Tibial artery (tissue), 4 donors: ENCODE results near the gene TPK1.

ENCODE experiments used
- DNase-seq, 2 donors: peaks; one replicate each; pipeline ENCODE4 v3.0.0-alpha.2; 2019
- H3K27ac ChIP-seq, 2 donors: fragments of 200-600 bp; sonication (generic) in 1 of 2; 1 replicate in 1 of 2; 2 replicates in 1 of 2; pipeline ENCODE4 v1.5.1; 2018 to 2019; ENCODE audit warnings: mild to moderate bottlenecking in 1 of 2
- H3K27me3 ChIP-seq, 2 donors: fragments of 200-600 bp; sonication (generic) in 1 of 2; one replicate each; pipeline versions ENCODE4 v1.5.1 to v1.6.0; 2016 to 2019
- H3K36me3 ChIP-seq, 3 donors: fragments of 200-600 bp; sonication (generic) in 2 of 3; one replicate each; pipeline ENCODE4 v1.5.1; 2016 to 2019; ENCODE audit warnings: mild to moderate bottlenecking in 2 of 3
- H3K4me1 ChIP-seq, 4 donors: fragments of 200-600 bp; sonication (generic) in 2 of 4; 1 replicate in 3 of 4; 2 replicates in 1 of 4; pipeline ENCODE4 v1.5.1; 2016 to 2019
- H3K4me3 ChIP-seq, 2 donors: fragments of 200-600 bp; sonication (generic) in 1 of 2; 1 replicate in 1 of 2; 2 replicates in 1 of 2; pipeline ENCODE4 v1.5.1; 2018 to 2019; ENCODE audit warnings: mild to moderate bottlenecking in 2 of 2
- H3K9me3 ChIP-seq, 3 donors: fragments of 200-600 bp; sonication (generic) in 1 of 3; one replicate each; pipeline ENCODE4 v1.5.1; 2016 to 2019
- intact Hi-C: fragments of 100-400 bp; cut with DNase I; formaldehyde crosslinking; loops from one replicate; pipeline ENCODE4 v1.15.0; 2023; ENCODE audit warnings: low total_unique reads
- TF ChIP-seq, protein P1 (sequence below), 2 experiments: fragments of 200-600 bp in 1 of 2; fragments of 450-650 bp in 1 of 2; IDR thresholded peaks; one replicate each; pipeline ENCODE4 v1.5.1; 2017 to 2019; ENCODE audit warnings: antibody characterized with exemption in 2 of 2, mild to moderate bottlenecking in 1 of 2, moderate library complexity in 1 of 2

The TPK1 gene

DNA sequence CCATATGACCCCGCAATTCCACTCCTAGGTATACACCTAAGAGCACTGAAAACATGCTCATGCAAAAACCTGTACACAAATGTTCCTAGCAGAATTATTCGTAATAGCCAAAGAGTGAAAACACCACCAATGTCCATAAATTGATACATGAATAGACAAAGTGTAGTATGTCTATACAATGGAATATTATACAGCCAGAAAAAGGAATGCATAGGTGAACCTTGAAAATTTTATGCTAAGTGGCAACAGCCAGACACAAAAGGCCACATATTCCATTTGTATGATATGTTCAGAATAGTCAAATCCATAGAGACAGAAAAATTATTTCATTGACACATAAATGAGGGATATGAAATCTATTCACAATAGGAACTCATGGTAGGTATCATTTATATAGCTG is 351.4 kb downstream of the TPK1 start:
- Histone ChIP-seq H3K36me3 (no peaks in the 10 kb centered on the region), H3K27me3 (no peaks in the 10 kb centered on the region), H3K4me3 (no peak overlapping the region), H3K9me3 (no peaks in the 10 kb centered on the region), H3K27ac (no peak overlapping the region), H3K4me1 (peaks cover 0 to 4% (median 2%) of the 10 kb centered on the region in 4 donors)
- TF ChIP-seq, protein P1, sequence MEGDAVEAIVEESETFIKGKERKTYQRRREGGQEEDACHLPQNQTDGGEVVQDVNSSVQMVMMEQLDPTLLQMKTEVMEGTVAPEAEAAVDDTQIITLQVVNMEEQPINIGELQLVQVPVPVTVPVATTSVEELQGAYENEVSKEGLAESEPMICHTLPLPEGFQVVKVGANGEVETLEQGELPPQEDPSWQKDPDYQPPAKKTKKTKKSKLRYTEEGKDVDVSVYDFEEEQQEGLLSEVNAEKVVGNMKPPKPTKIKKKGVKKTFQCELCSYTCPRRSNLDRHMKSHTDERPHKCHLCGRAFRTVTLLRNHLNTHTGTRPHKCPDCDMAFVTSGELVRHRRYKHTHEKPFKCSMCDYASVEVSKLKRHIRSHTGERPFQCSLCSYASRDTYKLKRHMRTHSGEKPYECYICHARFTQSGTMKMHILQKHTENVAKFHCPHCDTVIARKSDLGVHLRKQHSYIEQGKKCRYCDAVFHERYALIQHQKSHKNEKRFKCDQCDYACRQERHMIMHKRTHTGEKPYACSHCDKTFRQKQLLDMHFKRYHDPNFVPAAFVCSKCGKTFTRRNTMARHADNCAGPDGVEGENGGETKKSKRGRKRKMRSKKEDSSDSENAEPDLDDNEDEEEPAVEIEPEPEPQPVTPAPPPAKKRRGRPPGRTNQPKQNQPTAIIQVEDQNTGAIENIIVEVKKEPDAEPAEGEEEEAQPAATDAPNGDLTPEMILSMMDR (IDR thresholded peaks at IDR 0.05) = no peak
- intact Hi-C loops = no loop called here
- DNase-seq = no peak

GRCh38 chr7:144483189-144483588 is 352.7 kb downstream of the TPK1 start:
- Histone ChIP-seq H3K9me3 (no peaks in the 10 kb centered on the region), H3K4me1 (peaks cover 0 to 4% (median 2%) of the 10 kb centered on the region in 4 donors), H3K27me3 (no peaks in the 10 kb centered on the region), H3K4me3 (no peak overlapping the region), H3K27ac (no peak overlapping the region), H3K36me3 (no peaks in the 10 kb centered on the region)
- intact Hi-C loops = no loop called here
- DNase-seq = no peak
- TF ChIP-seq, protein P1 (IDR thresholded peaks at IDR 0.05) = no peak

DNA sequence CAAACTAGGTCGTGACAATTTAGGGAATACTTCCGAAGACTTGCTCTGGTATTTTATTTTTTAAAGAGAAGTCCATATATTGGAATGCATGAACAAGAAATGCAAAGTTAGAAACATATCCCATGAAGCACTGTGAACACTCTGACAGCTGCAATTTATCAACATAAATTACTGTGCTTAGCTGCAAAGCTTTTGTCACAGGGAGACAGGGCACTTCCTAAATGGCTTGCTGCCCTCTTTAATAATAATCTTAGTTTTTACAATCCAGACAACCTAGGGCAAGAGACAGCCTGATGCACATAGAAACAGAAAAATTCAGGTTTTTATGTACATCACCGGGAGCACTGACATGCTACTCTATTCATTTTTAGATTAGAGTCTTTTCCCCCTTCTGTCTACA is 354.0 kb downstream of the TPK1 start:
- intact Hi-C loops = no loop called here
- Histone ChIP-seq H3K27me3 (no peaks in the 10 kb centered on the region), H3K4me1 (peaks cover 0 to 4% (median 2%) of the 10 kb centered on the region in 4 donors), H3K36me3 (no peaks in the 10 kb centered on the region), H3K9me3 (no peaks in the 10 kb centered on the region), H3K27ac (no peak overlapping the region), H3K4me3 (no peak overlapping the region)
- no peak for DNase-seq
- TF ChIP-seq, protein P1 (IDR thresholded peaks at IDR 0.05) = no peak

GRCh38 chr7:144477348-144477747 is 358.5 kb downstream of the TPK1 start:
- intact Hi-C loops = no loop called here
- Histone ChIP-seq H3K27me3 (no peaks in the 10 kb centered on the region), H3K9me3 (no peaks in the 10 kb centered on the region), H3K4me1 (peaks cover 0 to 4% (median 2%) of the 10 kb centered on the region in 4 donors), H3K4me3 (no peak overlapping the region), H3K36me3 (no peaks in the 10 kb centered on the region), H3K27ac (no peak overlapping the region)
- no peak for DNase-seq
- TF ChIP-seq, protein P1 (IDR thresholded peaks at IDR 0.05) = no peak

DNA sequence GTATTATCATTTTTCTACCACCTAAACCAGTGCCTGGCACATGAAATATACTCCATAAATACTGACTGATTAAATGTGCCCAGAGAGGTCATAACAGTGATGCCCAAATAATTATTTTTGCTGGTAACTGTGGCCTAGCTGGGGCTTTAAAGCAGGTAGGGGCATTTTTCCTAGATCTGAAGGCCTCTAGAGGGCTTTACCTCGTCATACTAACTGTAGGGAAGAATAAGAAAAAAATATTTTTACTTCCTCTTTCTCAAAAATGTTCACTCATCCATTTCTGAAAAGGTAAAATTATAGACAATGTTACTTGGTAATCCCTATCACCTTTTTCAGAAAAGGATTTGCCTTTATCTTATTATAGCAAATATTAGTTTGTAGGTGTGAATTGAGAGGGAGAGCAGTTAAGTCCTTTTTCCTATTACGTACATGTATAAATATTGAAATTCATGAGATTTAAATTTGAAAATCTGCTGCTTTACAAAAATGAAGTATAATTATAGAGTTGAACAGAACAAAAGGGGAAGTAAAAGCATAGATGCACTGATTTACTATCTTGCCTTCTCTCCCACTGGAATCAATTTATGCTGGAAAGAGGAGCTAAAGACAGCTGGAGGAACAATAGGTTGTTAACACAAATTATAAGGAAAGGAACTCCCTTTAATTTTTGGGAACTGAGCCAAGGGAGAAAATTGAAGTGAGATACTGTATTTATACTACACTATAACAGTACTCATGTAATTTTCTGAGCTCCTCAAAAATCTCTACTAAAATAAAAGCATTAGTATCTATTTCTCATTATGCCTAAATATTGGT is 360.8 kb downstream of the TPK1 start:
- intact Hi-C loops = no loop called here
- Histone ChIP-seq H3K27me3 (no peaks in the 10 kb centered on the region), H3K27ac (no peak overlapping the region), H3K36me3 (no peaks in the 10 kb centered on the region), H3K9me3 (no peaks in the 10 kb centered on the region), H3K4me1 (no peaks in the 10 kb centered on the region), H3K4me3 (no peak overlapping the region)
- TF ChIP-seq, protein P1 (IDR thresholded peaks at IDR 0.05) = no peak
- DNase-seq = no peak
